Stimulated activated CD4-positive, alpha-beta T cell treated with anti-CD3 and anti-CD28 coated beads, Interleukin-12 subunit alpha, Interleukin-12 subunit beta, amount 100 ng/mL, for 4 hours (primary cell): ENCODE data around the gene TSPEAR.
A peak's percentile ranks its signal among the peaks of the same experiment; 100 is the strongest.
"Not testable (repeated sequence)": the region's sequence is repeated elsewhere in the genome, so short reads cannot be mapped to it uniquely, and the experiment has no call there.

Experiments used
- DNase-seq: peaks from one replicate; pipeline ENCODE4 v3.0.0-alpha.2; 2020

The TSPEAR gene

GRCh38 chr21:44599264-44600029 lies 111.9 kb downstream of the TSPEAR start:
- no peak for DNase-seq

GRCh38 chr21:44598061-44598460 lies 113.3 kb downstream of the TSPEAR start:
- no peak for DNase-seq

GRCh38 chr21:44596068-44596725 lies 115.2 kb downstream of the TSPEAR start:
- no peak for DNase-seq

GRCh38 chr21:44595524-44595923 lies 115.8 kb downstream of the TSPEAR start:
- no peak for DNase-seq

GRCh38 chr21:44594406-44594916 lies 116.9 kb downstream of the TSPEAR start:
- DNase-seq: no peak

- no peak for DNase-seq
Measured at GRCh38 chr21:44593598-44594405, 117.6 kb downstream of the TSPEAR start.

- DNase-seq: no peak
Measured at GRCh38 chr21:44592446-44593311, 118.7 kb downstream of the TSPEAR start, which contains the start of gene KRTAP10-6. KRTAP10-6 (minus strand) TSS chr21:44592505; CDS start chr21:44592484, 21 bp downstream.

- not testable (repeated sequence) for DNase-seq
Measured at GRCh38 chr21:44591801-44592130, 119.6 kb downstream of the TSPEAR start.

GRCh38 chr21:44590897-44591800 lies 120.2 kb downstream of the TSPEAR start:
- DNase-seq: not testable (repeated sequence)

GRCh38 chr21:44590311-44590721 lies 121.1 kb downstream of the TSPEAR start:
- no peak for DNase-seq

- DNase-seq: no peak
Measured at GRCh38 chr21:44589586-44590305, 121.6 kb downstream of the TSPEAR start.

GRCh38 chr21:44589094-44589493 lies 122.3 kb downstream of the TSPEAR start:
- no peak for DNase-seq

GRCh38 chr21:44585892-44586291 lies 125.5 kb downstream of the TSPEAR start:
- DNase-seq: no peak

GRCh38 chr21:44583800-44584147 lies 127.6 kb downstream of the TSPEAR start:
- peak; percentile 7 for DNase-seq

GRCh38 chr21:44583089-44583799 lies 128.1 kb downstream of the TSPEAR start:
- DNase-seq: no peak

GRCh38 chr21:44582055-44582454 lies 129.3 kb downstream of the TSPEAR start:
- DNase-seq: no peak

- DNase-seq: no peak
Measured at GRCh38 chr21:44581158-44581557, 130.2 kb downstream of the TSPEAR start.

- not testable (repeated sequence) for DNase-seq
Measured at GRCh38 chr21:44580231-44580821, 131.0 kb downstream of the TSPEAR start, which contains the start of gene KRTAP10-5. KRTAP10-5 (minus strand) TSS chr21:44580604; CDS start chr21:44580578, 26 bp downstream.

GRCh38 chr21:44579833-44580144 lies 131.6 kb downstream of the TSPEAR start:
- no peak for DNase-seq
